GM12892 (cell line): Measurements from ENCODE around the gene TSEN2.

Source experiments
- POLR2A ChIP-seq: IDR thresholded peaks from 2 replicates; pipeline ENCODE4 v1.6.1; 2011; ENCODE audit warnings: low read depth, low read length, control low read depth
- POLR2AphosphoS5 ChIP-seq: IDR thresholded peaks from 2 replicates; pipeline ENCODE4 v1.6.1; 2011; ENCODE audit warnings: low read depth, low read length, control low read depth
- TAF1 ChIP-seq: IDR thresholded peaks from 2 replicates; pipeline ENCODE4 v1.6.1; 2011; ENCODE audit warnings: low read depth, mild to moderate bottlenecking, control low read depth, low read length, borderline replicate concordance

GRCh38 chr3:12579456-12579855, 95.2 kb downstream of the TSEN2 start:
- TF ChIP-seq POLR2A (no peak), POLR2AphosphoS5 (no peak), TAF1 (no peak)
